RWPE1 (cell line): ENCODE results near the gene ACTC1.

Experiments used
- CTCF ChIA-PET: fragments of 350-600 bp; sonication (Branson Sonifier 250); formaldehyde crosslinking; extraction: SDS; loops from one replicate; lab custom pipeline; 2021; lab: Yijun Ruan, JAX
- POLR2A ChIA-PET: fragments of 400-600 bp; formaldehyde crosslinking; extraction: SDS; loops from one replicate; lab custom pipeline; 2020; ENCODE audit warnings: antibody characterized with exemption; ENCODE audit not compliant: low non-redundant PET; lab: Yijun Ruan, JAX
- DNase-seq: peaks from one replicate; pipeline ENCODE4 v3.0.0; 2012; ENCODE audit warnings: low spot score
- H3K27ac ChIP-seq: fragments of 450-650 bp; 2 replicates; pipeline ENCODE4 v1.5.1; 2017
- TF ChIP-seq, protein P1 (sequence below): fragments of 450-650 bp; conservative IDR thresholded peaks from 2 replicates; pipeline ENCODE4 v1.5.1; 2017; ENCODE audit warnings: low read depth, mild to moderate bottlenecking

ACTC1 gene

DNA sequence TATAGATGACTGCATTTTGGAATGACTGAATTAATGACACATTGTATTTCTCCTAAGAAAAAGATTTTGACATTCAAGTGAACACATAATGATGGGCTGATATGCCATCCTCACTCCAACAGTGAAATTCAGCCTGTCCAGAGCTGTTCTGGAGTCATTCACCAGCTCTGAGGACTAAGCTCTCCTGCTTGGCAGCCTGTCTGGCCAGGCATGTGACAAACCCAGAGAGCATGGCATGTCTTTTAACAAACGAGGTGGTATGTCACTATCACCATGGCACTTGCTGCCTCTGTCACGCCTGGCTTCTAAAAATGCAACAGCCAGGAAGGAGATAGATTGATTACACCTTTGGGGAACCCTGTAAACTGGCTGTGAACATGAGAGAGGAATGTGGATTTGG lies 1.4 kb downstream of the ACTC1 start:
- CTCF ChIA-PET: no interaction called here
- no peak overlapping the region for H3K27ac ChIP-seq
- TF ChIP-seq, protein P1, sequence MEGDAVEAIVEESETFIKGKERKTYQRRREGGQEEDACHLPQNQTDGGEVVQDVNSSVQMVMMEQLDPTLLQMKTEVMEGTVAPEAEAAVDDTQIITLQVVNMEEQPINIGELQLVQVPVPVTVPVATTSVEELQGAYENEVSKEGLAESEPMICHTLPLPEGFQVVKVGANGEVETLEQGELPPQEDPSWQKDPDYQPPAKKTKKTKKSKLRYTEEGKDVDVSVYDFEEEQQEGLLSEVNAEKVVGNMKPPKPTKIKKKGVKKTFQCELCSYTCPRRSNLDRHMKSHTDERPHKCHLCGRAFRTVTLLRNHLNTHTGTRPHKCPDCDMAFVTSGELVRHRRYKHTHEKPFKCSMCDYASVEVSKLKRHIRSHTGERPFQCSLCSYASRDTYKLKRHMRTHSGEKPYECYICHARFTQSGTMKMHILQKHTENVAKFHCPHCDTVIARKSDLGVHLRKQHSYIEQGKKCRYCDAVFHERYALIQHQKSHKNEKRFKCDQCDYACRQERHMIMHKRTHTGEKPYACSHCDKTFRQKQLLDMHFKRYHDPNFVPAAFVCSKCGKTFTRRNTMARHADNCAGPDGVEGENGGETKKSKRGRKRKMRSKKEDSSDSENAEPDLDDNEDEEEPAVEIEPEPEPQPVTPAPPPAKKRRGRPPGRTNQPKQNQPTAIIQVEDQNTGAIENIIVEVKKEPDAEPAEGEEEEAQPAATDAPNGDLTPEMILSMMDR: no peak
- POLR2A ChIA-PET: no interaction called here
- no peak for DNase-seq

DNA sequence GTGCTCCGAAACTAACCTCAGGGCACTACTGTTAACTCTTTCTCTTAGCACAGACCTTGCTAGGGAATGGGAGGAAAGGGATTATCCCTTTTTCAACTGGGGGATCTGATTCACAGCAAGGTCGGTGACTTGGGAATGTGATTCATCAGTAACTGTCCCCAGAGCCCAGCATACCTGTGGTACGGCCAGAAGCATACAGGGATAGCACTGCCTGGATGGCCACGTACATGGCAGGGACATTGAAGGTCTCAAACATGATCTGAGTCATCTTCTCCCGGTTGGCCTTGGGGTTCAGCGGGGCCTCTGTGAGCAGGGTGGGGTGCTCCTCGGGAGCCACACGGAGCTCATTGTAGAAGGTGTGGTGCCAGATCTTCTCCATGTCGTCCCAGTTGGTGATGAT lies 2.3 kb downstream of the ACTC1 start:
- DNase-seq: no peak
- no peak overlapping the region for H3K27ac ChIP-seq
- TF ChIP-seq, protein P1: no peak
- POLR2A ChIA-PET: no interaction called here
- CTCF ChIA-PET: interaction anchor here (0.6 kb wide), 1 partner anchor 1327 kb away, joined by 4 read pairs; no protein-coding TSS in a partner anchor

DNA sequence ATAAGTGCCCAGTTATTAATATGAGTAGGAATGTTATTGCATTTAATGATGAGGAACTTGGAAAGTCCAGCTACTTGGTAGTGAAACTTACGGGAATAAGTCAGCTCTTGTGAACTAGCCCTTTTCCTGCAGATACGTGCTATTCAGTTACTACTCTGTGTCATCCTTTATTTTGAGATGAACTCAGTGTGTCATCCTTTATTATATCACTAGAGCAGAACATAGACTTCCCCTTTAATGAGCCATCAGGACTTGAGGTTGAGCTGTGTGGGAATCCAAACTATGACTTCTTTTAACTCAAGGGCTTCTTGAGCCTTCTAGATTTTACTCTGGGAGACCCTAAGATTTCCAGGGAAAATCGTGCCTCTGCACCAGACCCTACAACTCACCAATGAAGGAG lies 3.6 kb downstream of the ACTC1 start:
- no peak overlapping the region for H3K27ac ChIP-seq
- TF ChIP-seq, protein P1: no peak
- POLR2A ChIA-PET: no interaction called here
- no peak for DNase-seq
- CTCF ChIA-PET: interaction anchor here (0.6 kb wide), 1 partner anchor 107 kb away, joined by 3 read pairs; no protein-coding TSS in a partner anchor

DNA sequence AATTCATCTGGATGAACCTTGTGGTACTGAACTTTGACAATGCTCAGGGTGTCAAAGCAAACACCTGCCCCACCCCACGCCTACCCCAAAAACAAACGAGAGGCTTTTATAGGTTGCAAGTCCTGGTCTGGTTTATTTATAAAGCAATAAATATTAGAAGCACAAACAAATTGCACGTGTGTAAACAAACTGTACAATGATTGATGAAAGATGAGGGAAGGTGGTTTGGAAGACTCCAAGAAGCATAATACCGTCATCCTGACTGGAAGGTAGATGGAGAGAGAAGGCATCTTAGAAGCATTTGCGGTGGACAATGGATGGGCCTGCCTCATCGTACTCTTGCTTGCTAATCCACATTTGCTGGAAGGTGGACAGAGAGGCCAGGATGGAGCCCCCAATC lies 5.2 kb downstream of the ACTC1 start:
- no peak overlapping the region for H3K27ac ChIP-seq
- POLR2A ChIA-PET: no interaction called here
- CTCF ChIA-PET: no interaction called here
- no peak for DNase-seq
- TF ChIP-seq, protein P1: no peak

DNA sequence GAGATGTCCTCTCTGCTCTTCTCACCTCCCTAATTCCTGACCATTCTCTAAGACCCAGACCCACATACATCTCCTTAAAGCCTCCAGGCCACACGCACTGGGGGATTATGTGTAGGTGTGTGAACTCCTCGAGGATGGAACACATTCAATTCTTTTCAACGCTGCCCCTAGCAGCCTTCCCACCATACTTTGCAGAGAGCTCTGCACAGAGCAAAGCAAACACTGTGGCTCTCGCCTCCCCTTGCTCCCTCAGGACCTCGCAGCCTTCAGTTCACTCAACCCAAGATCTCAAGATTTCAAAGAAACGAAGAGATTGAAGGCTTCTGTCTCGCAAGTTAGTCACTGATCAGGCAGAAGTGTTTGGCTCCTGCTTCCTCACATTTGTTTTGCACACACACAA lies 6.0 kb downstream of the ACTC1 start:
- TF ChIP-seq, protein P1: no peak
- no peak for DNase-seq
- no peak overlapping the region for H3K27ac ChIP-seq
- CTCF ChIA-PET: no interaction called here
- POLR2A ChIA-PET: no interaction called here

DNA sequence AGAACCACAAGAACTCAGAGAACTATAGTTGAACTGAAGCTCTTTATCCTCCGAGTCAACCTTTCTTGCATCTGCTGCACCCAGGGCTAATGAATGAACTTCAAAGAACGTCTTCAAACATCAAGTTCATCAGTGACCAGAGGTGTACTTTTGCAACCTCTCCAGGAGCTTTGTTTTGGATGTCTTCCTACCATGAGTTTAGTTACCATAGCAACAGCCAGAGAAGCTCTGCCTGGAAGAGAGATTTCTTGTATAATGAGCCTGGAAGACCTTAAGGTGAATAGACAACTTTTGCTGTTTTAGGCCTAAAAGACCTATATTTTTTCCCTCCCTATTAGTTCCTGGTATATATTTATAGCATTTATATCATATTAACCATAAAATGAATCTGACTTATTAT lies 9.1 kb downstream of the ACTC1 start:
- TF ChIP-seq, protein P1: no peak
- H3K27ac ChIP-seq: no peak overlapping the region
- ChIA-PET CTCF (no interaction called here), POLR2A (no interaction called here)
- no peak for DNase-seq
